ENCODE results near the gene PIP4K2A.

The PIP4K2A gene

DNA sequence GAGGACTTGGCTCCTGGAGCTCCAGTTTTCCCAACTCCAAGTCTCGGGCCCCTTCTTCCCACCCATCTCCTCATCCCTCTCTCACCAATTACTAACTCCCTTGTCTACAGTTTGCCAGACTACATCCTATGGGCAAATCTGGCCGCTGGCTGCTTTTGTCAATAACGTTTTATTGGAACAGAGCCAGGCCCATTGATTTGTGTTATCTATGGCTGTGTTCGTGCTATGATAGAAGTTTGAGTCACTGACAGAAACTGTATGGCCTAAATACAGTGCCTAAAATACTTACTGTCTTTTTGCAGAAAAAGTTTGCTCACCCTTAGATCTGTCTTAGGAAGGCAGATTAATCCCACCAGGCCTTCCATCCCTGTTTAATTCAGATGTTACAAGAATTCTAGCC, 71.3 kb downstream of the PIP4K2A start:
- no peak for DNase-seq

DNA sequence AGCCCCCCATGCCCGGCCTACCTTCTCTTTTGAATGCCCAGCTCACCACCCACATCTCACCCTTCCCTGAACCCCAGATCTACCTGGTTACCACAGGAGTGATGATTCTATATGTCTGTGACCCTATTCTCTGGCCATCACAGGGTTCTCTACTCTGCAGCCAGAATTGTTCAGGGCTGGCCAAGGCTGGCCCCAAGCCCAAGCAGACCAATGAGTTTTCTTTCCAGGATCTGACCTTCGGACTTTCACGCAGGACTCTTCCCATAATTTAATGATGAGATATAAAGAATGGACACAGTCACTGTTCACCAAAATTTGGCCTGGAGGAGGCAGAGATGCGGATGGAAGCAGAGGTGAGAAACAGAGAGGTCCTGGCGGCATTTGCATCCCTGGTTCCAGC, 72.6 kb downstream of the PIP4K2A start:
- DNase-seq: no peak

DNA sequence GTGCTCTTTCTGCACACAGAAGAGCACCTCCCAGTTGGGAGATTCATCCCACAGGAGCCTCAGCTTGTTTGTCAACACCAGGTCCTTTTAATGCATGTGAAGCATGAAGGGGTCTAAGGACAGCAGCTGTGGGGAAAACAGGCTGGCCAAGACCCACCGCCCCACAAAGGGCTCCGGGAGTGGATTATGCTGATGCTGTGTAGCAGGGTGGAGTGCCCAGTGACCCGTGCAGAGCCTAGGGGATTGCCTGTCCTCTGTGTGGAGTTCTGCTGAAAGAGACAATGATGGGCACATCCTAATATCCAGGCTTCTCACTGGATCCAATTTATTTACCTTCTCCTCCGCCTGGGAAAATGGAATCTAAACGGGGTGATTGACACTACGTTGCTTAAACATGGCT, 74.0 kb downstream of the PIP4K2A start:
- DNase-seq: no peak

DNA sequence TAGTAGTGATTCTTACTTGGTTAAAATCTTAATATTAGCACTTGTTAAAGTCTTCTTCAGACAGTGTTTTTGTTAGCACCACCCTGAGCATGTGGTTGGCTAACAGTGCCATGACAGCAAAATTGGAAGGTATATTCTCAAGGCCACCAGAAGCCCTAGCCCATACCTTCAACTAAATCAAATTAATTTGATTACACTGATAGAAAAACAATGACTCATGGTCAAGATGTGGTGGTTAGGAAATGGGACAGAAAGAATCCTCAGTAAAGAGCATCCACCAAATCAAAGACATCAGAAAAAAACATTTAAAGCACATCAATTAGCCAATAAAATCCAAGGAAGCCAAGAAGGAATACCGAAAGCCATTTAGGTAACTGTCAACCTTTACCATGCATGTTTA, 75.5 kb downstream of the PIP4K2A start:
- no peak for DNase-seq

DNA sequence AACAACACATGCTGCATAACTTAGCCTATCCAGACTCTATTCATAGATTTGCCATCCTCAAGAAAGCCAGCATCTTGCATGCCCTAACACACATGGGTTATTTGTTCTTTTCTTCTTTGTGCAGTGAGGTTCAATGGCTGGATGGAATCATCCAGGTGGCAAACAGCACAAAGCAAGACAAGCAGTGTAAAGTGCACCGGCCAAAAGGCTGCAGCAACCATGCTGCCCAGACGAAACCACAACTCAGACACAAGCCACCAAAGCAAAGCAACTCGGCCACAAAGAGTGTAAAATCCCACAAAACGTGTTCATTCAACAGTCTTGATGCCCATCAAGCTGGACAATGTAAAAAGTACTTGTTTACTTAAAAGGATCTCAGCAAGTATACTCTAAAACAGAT, 76.9 kb downstream of the PIP4K2A start:
- no peak for DNase-seq

DNA sequence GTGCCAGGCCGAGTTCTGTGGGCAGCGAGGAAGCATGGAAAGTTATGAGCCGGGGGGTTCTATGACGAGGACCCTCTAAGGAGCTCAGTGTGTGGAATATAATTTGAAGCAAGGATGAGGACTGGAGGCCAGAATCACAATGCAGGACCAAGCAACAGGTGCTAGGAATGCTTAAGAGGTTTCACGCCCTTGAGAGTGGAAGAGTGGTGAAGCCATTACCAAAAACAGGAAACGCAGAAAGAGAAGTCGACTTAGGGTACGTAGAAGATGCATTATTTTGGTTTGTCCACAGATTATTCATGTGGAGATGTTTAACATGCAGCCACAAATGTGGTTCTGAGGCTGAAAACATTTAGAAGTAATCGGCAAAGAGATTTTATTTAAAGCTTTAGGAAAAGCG, 78.7 kb downstream of the PIP4K2A start:
- DNase-seq: no peak

DNA sequence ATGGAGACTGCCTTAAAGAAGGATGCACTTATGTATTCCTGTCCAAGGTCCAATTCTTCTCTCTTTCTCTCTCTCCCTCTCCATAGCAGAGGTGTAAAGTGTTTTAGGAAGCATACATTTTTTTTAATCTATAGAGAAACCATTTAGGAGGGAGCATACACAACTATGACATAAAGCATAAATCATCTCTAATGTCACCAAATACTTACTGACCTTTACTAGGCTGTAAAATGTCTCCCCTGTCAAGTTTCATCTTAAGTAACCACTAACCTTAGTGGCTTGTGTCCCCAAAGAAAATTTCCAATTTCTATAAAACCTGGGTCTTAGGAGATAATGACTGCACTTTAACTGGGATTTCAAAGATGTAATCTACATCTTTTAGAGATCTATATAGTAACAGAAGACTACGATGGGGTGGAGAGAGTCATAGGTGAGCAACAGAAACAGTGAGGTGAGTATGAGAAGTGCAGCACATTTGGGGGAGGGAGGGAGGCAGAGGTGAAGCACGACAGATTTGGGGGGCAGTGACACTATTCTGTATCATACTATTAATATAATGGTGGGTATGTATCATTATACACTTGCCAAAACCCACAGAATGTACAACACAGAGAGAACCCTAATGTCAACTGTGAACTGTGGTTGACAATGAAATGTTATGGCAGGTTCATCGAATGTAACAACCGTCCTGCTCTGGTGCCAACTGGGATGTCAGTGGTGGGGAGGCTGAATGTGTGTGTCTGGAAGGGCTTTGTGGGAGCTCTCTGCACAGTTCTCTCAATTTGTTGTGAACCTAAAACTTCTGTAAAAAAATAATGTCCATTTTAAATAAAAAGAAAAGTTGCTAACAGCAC, 79.5 kb downstream of the PIP4K2A start:
- DNase-seq: no peak

DNA sequence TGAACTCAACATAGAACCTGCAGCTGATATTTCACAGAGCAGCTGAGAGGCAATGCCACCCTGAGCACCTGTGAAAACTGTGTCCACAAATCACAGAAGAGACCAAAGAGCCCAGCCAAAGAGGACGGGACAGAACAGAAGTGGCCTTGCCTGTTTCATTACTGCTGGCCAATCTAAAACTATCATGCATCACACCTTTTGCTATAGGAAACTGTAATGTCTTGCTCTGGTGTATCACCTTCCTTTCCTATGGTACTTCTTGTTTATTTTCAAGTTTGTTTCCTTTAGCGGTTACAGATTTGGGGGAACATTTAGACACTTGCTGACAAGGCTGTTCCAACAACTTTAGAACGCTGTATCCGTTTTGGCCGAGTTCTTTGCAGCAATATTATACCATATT, 80.3 kb downstream of the PIP4K2A start:
- no peak for DNase-seq

DNA sequence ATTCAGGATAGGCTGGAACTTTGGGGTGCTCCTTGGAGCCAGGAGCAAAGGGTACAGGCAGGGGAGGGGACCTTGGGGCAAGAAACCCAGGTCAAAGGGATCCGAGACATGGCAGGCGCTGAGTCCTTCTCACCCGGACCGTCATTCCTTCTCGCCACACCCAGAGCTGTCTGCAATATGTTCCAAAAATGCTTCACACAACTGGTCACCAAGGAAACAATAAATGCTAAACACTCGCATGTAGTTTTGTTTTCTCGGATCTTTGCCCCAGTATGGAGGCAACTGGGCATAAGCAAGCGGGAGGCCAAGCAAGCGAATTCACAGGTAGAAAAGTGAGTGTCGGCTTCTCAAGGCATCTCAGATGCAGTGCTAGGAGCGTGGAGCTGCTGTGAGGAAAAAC, 80.8 kb downstream of the PIP4K2A start:
- no peak for DNase-seq

DNA sequence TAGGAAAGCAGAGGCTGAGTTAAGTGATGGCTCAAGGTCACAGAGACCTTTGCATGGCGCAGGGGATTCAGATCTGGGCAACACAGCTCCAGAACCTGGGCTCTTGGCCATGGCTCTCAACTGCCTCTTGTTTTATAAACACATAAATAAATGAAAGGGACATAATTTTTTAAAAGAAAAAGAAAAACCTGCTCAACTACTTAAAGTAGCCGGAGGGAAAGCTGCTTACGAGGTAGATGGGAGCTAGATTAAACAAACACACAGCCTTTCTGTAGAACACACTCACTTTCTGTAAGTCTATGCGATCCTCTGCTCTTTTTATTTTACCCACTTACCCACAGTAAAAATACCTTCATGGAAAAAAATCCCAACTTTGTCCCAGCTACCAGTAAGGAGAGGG, 81.3 kb downstream of the PIP4K2A start:
- DNase-seq: no peak

DNA sequence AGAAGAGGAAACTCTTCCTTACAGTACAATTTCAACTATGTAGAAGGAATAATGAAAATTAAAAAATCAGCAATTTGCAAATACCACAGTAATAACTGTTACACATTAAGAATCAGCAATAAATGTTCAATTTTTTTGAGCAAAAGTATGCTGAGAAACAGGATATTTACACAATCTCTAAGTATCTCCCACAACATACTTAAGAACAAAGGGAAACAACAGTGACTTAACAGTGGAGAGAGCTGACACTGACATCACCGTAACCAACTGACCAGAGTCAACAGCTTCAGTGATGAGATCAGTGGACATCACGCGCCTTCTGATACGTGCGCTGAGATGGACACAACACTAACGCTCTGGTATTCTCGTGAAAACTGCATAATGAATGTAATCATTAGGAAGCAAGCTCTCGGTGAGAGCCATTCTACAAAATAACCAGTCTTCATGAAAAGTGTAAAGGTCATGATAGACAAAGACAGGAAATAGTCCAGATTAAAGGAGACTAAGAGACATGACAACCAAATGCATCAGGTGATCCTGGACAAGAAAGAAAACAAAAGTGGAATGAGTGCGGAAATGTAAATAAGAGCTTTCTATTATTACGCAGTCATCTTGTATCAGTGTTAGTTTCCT, 82.6 kb downstream of the PIP4K2A start:
- peak in 38 of 56 donors; percentile 8 to 89 (median 56) for DNase-seq

DNA sequence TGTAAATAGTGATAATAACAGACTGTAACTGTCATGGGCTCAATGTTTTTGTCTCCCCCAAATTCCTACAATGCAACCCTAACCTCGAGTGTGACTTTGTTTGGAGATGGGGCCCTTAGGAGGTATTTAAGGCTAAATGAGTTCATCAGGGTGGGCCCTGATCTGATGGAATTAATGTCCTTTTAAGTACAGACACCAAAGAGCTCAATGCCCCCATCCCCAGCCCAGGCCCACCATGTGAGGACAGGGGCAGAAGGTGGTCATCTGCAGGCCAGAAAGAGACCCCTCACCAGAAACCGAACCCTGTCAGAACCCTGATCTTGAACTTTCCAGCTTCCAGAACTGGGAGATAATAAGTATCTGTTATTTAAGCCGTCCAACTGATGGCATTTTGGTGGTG, 83.2 kb downstream of the PIP4K2A start:
- no peak for DNase-seq

DNA sequence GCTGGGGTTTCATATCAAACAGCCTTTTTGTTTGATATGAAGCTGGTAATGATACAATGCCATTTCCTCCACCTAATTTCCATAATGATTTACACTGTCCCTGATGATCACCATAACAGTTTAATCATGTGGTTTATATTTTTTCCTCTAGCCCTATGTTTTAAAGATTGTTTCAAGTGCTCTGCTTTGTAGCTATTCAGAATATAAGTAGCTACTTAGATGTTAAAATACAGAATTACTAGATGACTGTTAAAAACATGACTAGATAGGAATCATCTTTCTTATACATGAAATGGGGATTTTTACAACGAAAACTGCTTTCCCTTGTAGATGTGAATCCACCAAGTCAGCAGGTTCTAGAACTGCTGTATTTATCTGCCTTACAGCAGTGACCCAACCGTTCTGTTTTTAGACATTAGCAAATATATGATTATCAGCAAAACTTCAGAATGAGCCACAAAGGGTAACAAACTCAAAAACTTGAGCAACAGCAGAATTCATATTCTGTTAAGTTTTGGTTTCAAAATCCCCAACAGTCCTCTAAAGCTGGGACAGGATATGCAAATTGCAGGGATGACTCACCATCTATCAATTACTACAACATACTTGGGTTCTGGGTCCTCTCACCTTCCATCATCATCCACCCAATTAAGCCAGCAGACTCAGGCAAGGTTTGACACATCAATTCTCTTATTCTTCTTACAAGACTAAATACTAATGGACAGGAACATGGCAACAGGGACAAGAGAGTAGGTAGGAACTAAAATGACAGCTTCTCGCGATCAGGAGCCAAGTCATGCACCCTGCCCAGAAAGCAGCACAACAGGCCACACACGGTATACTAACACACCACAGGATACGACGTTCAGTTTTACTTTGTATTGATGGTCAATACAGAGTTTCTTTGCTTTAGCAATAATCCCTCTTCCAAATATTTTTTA, 83.9 kb downstream of the PIP4K2A start:
- DNase-seq: no peak

DNA sequence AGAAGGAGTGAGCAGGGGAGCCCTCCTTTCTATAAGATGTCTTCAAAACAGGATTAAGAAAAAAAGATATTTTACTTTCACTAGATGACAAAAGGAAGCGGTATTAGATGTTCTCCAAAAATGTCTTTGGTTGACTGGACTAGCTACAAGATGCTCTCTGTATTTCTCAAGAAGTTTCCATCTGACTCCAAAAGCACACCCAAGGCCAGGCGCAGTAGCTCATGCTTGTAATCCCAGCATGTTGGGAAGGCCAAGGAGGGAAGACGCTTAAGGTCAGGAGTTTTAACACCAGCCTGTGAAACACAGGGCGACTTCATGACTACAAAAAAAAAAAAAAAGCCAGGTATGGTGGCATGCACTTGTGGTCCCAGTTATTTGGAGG, 84.5 kb downstream of the PIP4K2A start:
- no peak for DNase-seq

DNA sequence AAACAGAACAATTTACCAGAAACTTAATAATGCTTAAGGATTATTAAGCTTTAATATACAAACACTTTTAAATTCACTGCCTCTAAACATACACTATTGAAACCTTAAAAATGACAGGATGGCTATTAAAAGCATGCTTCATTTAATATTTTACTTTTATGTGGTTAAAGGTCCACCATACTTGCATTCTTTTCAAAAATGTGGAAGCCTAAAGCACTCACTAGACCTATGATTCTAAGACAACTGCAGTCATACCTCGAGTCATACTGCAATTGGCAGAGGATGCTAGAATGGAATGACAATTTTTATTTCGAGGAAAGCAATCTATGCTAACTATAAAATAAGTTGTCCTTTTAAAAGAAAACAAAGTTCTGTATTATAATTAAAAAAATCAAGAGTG, 85.3 kb downstream of the PIP4K2A start:
- DNase-seq: no peak

DNA sequence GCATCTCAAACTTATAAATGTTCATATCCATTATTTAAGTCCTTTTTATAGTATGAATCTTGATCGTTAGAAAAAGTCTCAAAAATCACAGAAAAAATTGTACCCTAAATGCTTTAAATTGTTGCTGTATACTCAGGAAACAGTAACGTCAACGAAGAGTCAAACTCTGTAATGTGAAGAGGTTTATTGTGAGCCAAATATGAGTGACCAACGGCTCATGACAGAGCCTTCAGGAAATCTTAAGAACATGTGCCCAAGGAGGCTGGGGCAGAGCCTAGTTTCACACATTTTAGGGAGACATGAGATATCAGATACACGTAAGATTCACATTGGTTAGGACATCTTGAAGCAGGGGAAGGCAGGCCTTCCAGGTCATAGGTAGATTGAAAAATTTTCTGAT, 86.1 kb downstream of the PIP4K2A start:
- DNase-seq: no peak

DNA sequence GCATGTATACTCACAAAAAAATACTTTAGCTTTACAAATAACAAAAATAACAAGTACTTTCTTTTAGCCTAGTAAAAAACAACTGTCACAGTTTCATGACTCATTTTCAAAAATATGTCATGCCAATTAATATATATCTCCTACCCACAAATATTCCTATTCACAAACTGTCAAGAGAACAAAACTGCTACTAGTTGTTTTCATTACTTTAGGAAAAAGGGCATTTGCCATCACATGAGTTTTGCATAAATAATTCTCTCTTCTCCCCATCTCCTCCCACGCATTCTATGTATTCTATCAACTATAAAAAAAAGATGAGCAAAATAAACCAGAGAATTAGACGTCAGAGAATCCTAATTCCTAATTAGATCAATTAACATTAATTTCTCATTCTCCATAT, 87.6 kb downstream of the PIP4K2A start:
- DNase-seq: no peak

DNA sequence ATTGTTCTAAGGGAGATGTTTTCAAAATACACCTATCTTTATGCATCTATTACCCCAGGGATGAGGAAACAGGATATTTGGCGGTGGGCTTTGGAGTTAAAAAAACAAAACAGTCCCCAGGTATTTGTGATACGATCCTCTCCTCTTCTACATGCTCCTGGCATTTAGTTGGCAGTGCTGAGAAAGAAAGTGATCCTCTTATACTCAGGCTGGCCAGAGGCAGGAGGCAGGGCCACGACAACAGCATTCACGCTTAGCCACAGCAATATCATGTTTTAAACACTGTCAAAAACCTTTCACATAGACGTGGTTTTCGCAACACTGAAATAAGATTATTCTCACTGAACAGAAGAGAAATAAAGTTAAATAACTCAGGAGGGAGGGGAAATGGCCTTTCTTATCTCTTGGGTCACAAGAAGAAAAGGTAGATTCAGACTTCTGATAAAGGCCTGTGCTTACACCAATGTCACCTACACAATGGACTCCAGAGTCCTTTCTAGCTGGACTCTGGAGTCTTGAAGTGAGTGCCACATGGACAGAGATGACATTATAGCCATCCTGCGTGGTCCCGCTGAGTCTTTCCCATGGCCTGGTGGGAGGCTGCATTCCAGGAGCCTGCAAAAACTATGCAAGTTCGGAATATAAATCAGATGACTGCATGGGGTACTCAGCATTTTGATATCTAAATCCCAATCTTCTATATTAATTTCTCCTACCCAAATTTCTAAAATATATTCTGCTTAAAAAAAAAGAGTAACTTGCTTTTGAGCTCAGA, 88.7 kb downstream of the PIP4K2A start:
- DNase-seq: no peak

DNA sequence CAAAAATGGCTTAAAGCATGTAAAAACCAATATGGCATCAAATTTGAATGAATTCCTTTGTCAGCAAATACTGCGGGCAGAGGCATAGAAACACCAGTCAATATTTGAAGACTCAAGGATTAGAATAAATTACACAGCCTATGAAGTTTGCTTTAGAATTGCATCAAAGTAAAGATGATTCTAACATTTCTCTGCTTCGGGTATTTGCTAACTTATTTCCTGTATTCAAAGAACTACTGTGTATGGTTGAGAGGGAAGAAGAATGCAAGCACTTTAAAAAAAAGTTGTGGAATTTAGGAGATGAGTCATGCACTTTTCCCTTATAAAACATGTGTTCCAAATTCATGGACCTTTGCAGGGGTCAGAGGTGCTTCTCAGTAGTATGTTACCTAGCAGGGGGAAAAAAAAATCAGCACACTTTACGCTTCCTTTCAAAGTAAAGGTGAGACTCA, 90.1 kb downstream of the PIP4K2A start:
- DNase-seq: no peak

DNA sequence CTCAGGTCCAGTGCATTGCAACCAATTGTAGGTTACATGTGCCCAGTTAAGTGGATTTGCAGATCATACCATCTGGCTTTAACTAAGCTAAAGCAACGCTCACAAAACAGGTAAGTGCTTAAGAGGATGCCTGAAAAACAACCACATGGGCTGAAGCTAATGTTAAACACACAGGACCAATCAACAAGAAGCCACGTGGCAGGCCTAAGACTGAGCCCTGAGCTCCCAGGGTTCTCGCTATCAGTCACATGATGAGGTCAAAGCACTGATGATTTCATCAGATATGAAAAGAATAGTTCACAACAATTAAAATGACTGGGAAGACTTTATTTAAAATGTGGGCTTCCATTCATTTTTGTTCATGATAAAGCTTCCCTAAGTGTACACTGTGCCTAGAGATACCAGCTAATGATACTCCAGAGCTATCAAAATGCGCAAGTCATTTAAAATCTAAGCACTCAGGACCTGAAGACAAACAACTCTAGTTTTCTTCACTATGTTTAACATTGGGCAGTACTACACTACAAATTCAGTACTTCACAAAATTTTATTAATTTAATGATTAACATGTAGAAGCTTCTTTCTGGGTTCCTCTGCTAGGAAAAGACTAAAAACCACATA, 90.6 kb downstream of the PIP4K2A start:
- no peak for DNase-seq
